GM12891 (cell line): ENCODE results near the gene GKN1.

Experiments
- POLR2A ChIP-seq: IDR thresholded peaks from 2 replicates; pipeline ENCODE4 v1.6.1; 2011; ENCODE audit warnings: low read depth, low read length, control low read depth
- POLR2AphosphoS5 ChIP-seq: IDR thresholded peaks from 2 replicates; pipeline ENCODE4 v1.6.1; 2011; ENCODE audit warnings: low read depth, low read length, control low read depth
- TAF1 ChIP-seq: IDR thresholded peaks from 2 replicates; pipeline ENCODE4 v1.6.1; 2011; ENCODE audit warnings: low read depth, low read length, control low read depth

- TF ChIP-seq TAF1: no peak
- no peak for TF ChIP-seq POLR2A
- TF ChIP-seq POLR2AphosphoS5: no peak
Measured at GRCh38 chr2:68971591-68972231, 2.7 kb upstream of the GKN1 start.
